Esophagus squamous epithelium (tissue), 4 donors: ENCODE data around the gene SPEG.

Experiments used
- POLR2A ChIP-seq, 4 donors: fragments of 450-650 bp; IDR thresholded peaks; one replicate each; pipeline ENCODE4 v1.6.1; 2017; ENCODE audit warnings: antibody characterized with exemption in 4 of 4, mild to moderate bottlenecking in 4 of 4, moderate library complexity in 3 of 4
- TF ChIP-seq, protein P1 (sequence below), 6 experiments: fragments of 450-650 bp in 4 of 6; fragments of 200-600 bp in 2 of 6; sonication (generic) in 2 of 6; IDR thresholded peaks; one replicate each; pipeline ENCODE4 v1.5.1; 2016 to 2019; ENCODE audit warnings: antibody characterized with exemption in 6 of 6, mild to moderate bottlenecking in 4 of 6, moderate library complexity in 4 of 6

GRCh38 chr2:219460424-219460926 is 25.8 kb downstream of the SPEG start:
- TF ChIP-seq, protein P1, sequence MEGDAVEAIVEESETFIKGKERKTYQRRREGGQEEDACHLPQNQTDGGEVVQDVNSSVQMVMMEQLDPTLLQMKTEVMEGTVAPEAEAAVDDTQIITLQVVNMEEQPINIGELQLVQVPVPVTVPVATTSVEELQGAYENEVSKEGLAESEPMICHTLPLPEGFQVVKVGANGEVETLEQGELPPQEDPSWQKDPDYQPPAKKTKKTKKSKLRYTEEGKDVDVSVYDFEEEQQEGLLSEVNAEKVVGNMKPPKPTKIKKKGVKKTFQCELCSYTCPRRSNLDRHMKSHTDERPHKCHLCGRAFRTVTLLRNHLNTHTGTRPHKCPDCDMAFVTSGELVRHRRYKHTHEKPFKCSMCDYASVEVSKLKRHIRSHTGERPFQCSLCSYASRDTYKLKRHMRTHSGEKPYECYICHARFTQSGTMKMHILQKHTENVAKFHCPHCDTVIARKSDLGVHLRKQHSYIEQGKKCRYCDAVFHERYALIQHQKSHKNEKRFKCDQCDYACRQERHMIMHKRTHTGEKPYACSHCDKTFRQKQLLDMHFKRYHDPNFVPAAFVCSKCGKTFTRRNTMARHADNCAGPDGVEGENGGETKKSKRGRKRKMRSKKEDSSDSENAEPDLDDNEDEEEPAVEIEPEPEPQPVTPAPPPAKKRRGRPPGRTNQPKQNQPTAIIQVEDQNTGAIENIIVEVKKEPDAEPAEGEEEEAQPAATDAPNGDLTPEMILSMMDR (IDR thresholded peaks at IDR 0.05) = no peak
- TF ChIP-seq POLR2A (IDR thresholded peaks at IDR 0.05) = peak in 1 of 4 donors; percentile 33
